NT2/D1 (cell line): ENCODE data around the gene PYGO2.

Experiments used
- DNase-seq: peaks from one replicate; pipeline ENCODE4 v3.0.0-alpha.2; 2011; ENCODE audit warnings: low read depth, low spot score
- H3K27me3 ChIP-seq: 2 replicates; pipeline ENCODE4 v1.6.0; 2011; ENCODE audit warnings: mild to moderate bottlenecking; ENCODE audit not compliant: insufficient read length, insufficient read depth
- H3K36me3 ChIP-seq: 2 replicates; pipeline ENCODE4 v1.6.1; 2011; ENCODE audit warnings: mild to moderate bottlenecking, low read length, mixed read lengths; ENCODE audit not compliant: insufficient read depth, insufficient read length
- H3K4me1 ChIP-seq: 2 replicates; pipeline ENCODE4 v1.5.1; 2011; ENCODE audit not compliant: insufficient read depth, insufficient read length
- H3K4me3 ChIP-seq: 2 replicates; pipeline ENCODE4 v1.5.1; 2011; ENCODE audit warnings: low read depth; ENCODE audit not compliant: insufficient read length
- H3K9ac ChIP-seq: 2 replicates; pipeline ENCODE4 v1.6.0; 2011; ENCODE audit warnings: low read depth; ENCODE audit not compliant: insufficient read length
- H3K9me3 ChIP-seq: 2 replicates; pipeline ENCODE4 v1.5.1; 2011; ENCODE audit warnings: mild to moderate bottlenecking, low read length; ENCODE audit not compliant: insufficient read depth
- SUZ12 ChIP-seq: IDR thresholded peaks from 2 replicates; pipeline ENCODE4 v1.6.1; 2011; ENCODE audit not compliant: insufficient read length, insufficient read depth; ENCODE audit errors: extremely low read depth
- YY1 ChIP-seq: IDR thresholded peaks from 2 replicates; pipeline ENCODE4 v1.6.1; 2011; ENCODE audit not compliant: insufficient read length, insufficient read depth
- ZNF274 ChIP-seq: IDR thresholded peaks from 2 replicates; pipeline ENCODE4 v1.6.1; 2011; ENCODE audit warnings: mild to moderate bottlenecking, low read depth, low read length

The PYGO2 gene

GRCh38 chr1:154937085-154937987, 24.2 kb downstream of the PYGO2 start:
- Histone ChIP-seq H3K9ac (peak overlapping the region; percentile 89), H3K27me3 (no peaks in the 10 kb centered on the region), H3K36me3 (no peaks in the 10 kb centered on the region), H3K4me1 (peaks cover 19% of the 10 kb centered on the region), H3K4me3 (peak overlapping the region; percentile 70), H3K9me3 (no peaks in the 10 kb centered on the region)
- DNase-seq: peak; percentile 88
- TF ChIP-seq YY1 (no peak), ZNF274 (no peak), SUZ12 (no peak)

GRCh38 chr1:154936555-154937084, 25.0 kb downstream of the PYGO2 start, which contains the start of gene PMVK:
Gene PMVK (minus strand): TSS chr1:154936719. CDS start chr1:154936685, 34 bp downstream.
- TF ChIP-seq ZNF274 (no peak), YY1 (no peak), SUZ12 (no peak)
- Histone ChIP-seq H3K27me3 (no peaks in the 10 kb centered on the region), H3K9me3 (no peaks in the 10 kb centered on the region), H3K36me3 (peaks cover 5% of the 10 kb centered on the region), H3K9ac (peak within 1 kb of the TSS; percentile 89), H3K4me1 (peaks cover 13% of the 10 kb centered on the region), H3K4me3 (peak within 1 kb of the TSS; percentile 70)
- DNase-seq: peak; percentile 98

- DNase-seq: no peak
- peaks cover 5% of the 10 kb centered on the region for H3K36me3 ChIP-seq
- H3K27me3 ChIP-seq: no peaks in the 10 kb centered on the region
- H3K9ac ChIP-seq: peak overlapping the region; percentile 89
- H3K9me3 ChIP-seq: no peaks in the 10 kb centered on the region
- peaks cover 7% of the 10 kb centered on the region for H3K4me1 ChIP-seq
- TF ChIP-seq SUZ12: no peak
- H3K4me3 ChIP-seq: peak overlapping the region; percentile 70
Measured at GRCh38 chr1:154935749-154936554, 25.6 kb downstream of the PYGO2 start.

- Histone ChIP-seq H3K9me3 (no peaks in the 10 kb centered on the region), H3K4me1 (no peaks in the 10 kb centered on the region), H3K4me3 (no peak overlapping the region), H3K9ac (no peak overlapping the region), H3K36me3 (peaks cover 5% of the 10 kb centered on the region), H3K27me3 (no peaks in the 10 kb centered on the region)
- TF ChIP-seq ZNF274: no peak
- DNase-seq: no peak
Measured at GRCh38 chr1:154934358-154934948, 27.1 kb downstream of the PYGO2 start.

GRCh38 chr1:154931940-154932487, 29.6 kb downstream of the PYGO2 start:
- no peak overlapping the region for H3K9ac ChIP-seq
- H3K36me3 ChIP-seq: peaks cover 17% of the 10 kb centered on the region
- TF ChIP-seq ZNF274: no peak
- no peak for TF ChIP-seq SUZ12
- no peak for TF ChIP-seq YY1
- H3K4me1 ChIP-seq: no peaks in the 10 kb centered on the region
- no peak overlapping the region for H3K4me3 ChIP-seq
- H3K9me3 ChIP-seq: no peaks in the 10 kb centered on the region
- no peaks in the 10 kb centered on the region for H3K27me3 ChIP-seq
- DNase-seq: no peak

GRCh38 chr1:154926201-154926600, 35.4 kb downstream of the PYGO2 start:
- H3K36me3 ChIP-seq: peaks cover 54% of the 10 kb centered on the region
- H3K4me3 ChIP-seq: no peak overlapping the region
- no peaks in the 10 kb centered on the region for H3K9me3 ChIP-seq
- H3K4me1 ChIP-seq: no peaks in the 10 kb centered on the region
- TF ChIP-seq SUZ12 (no peak), ZNF274 (no peak), YY1 (no peak)
- no peak for DNase-seq
- H3K9ac ChIP-seq: no peak overlapping the region
- H3K27me3 ChIP-seq: no peaks in the 10 kb centered on the region
